GM10266 (cell line): ENCODE results near the gene MAMDC2.

Source experiments
- DNase-seq: peaks from one replicate; pipeline ENCODE4 v3.0.0; 2012; ENCODE audit errors: extremely low spot score
- CTCF ChIP-seq: IDR thresholded peaks from 2 replicates; pipeline ENCODE4 v1.5.1; 2012; ENCODE audit warnings: mild to moderate bottlenecking, low read depth; ENCODE audit not compliant: control insufficient read depth, insufficient read depth; ENCODE audit errors: missing control alignments

Gene MAMDC2

GRCh38 chr9:70159630-70160029, 116.0 kb downstream of the MAMDC2 start:
- no peak for TF ChIP-seq CTCF
- no peak for DNase-seq

GRCh38 chr9:70160686-70161600, 117.3 kb downstream of the MAMDC2 start:
- no peak for DNase-seq
- TF ChIP-seq CTCF, result no peak

GRCh38 chr9:70165006-70165602, 121.5 kb downstream of the MAMDC2 start:
- TF ChIP-seq CTCF, result no peak
- DNase-seq, result no peak

GRCh38 chr9:70168521-70168920, 124.9 kb downstream of the MAMDC2 start:
- DNase-seq, result no peak
- no peak for TF ChIP-seq CTCF

GRCh38 chr9:70169222-70169621, 125.6 kb downstream of the MAMDC2 start:
- no peak for DNase-seq
- no peak for TF ChIP-seq CTCF

GRCh38 chr9:70170151-70170790, 126.6 kb downstream of the MAMDC2 start:
- no peak for DNase-seq
- no peak for TF ChIP-seq CTCF
